DND-41 (cell line): ENCODE results near the gene TRMT61A.

Experiments
- ATAC-seq: fragments of 200-7000 bp; cut with Tn5 transposase; 3 replicates; pipeline ENCODE4 v1.9.1; 2021; ENCODE audit warnings: low read depth; ENCODE audit not compliant: insufficient read depth
- DNase-seq: peaks from one replicate; pipeline ENCODE4 v3.0.0-alpha.2; 2020
- H2AFZ ChIP-seq: 2 replicates; pipeline ENCODE4 v1.6.0; 2012; ENCODE audit warnings: low read depth, low read length
- H3K27ac ChIP-seq: 2 replicates; pipeline ENCODE4 v1.5.1; 2012; ENCODE audit warnings: low read length, inconsistent platforms
- H3K27me3 ChIP-seq: fragments of 200-600 bp; sonication (generic); 2 replicates; pipeline ENCODE4 v1.6.0; 2012; ENCODE audit warnings: low read length, mild to moderate bottlenecking, inconsistent platforms; ENCODE audit not compliant: insufficient read depth, poor library complexity
- H3K36me3 ChIP-seq: 2 replicates; pipeline ENCODE4 v1.5.1; 2012; ENCODE audit warnings: low read length, inconsistent platforms; ENCODE audit not compliant: insufficient read depth
- H3K4me1 ChIP-seq: 2 replicates; pipeline ENCODE4 v1.5.1; 2012; ENCODE audit warnings: mild to moderate bottlenecking, low read length; ENCODE audit not compliant: insufficient read depth
- H3K4me2 ChIP-seq: 2 replicates; pipeline ENCODE4 v1.6.0; 2012; ENCODE audit warnings: mild to moderate bottlenecking, moderate library complexity, low read length, inconsistent platforms; ENCODE audit not compliant: insufficient read depth
- H3K4me3 ChIP-seq, 2 experiments: fragments of 200-600 bp in 1 of 2; shearing (Covaris generic) in 1 of 2; 2 replicates each; pipeline ENCODE4 v1.5.1; 2012 to 2016; ENCODE audit warnings: inconsistent platforms in 2 of 2, low read length in 2 of 2, mild to moderate bottlenecking in 2 of 2, low read depth in 1 of 2, moderate library complexity in 1 of 2
- H3K79me2 ChIP-seq: 2 replicates; pipeline ENCODE4 v1.6.0; 2012; ENCODE audit warnings: low read length, inconsistent platforms; ENCODE audit not compliant: insufficient read depth
- H3K9ac ChIP-seq: 2 replicates; pipeline ENCODE4 v1.6.0; 2012; ENCODE audit warnings: low read depth, mild to moderate bottlenecking, inconsistent platforms, low read length, moderate library complexity
- H3K9me3 ChIP-seq: 2 replicates; pipeline ENCODE4 v1.5.1; 2012; ENCODE audit warnings: low read length, moderate library complexity, mild to moderate bottlenecking, inconsistent platforms; ENCODE audit not compliant: insufficient read depth, severe bottlenecking
- H4K20me1 ChIP-seq: 2 replicates; pipeline ENCODE4 v1.6.0; 2012; ENCODE audit warnings: low read length; ENCODE audit not compliant: insufficient read depth
- EZH2 ChIP-seq: IDR thresholded peaks from 3 replicates; pipeline ENCODE4 v1.6.1; 2012; ENCODE audit warnings: borderline replicate concordance, low read depth, mild to moderate bottlenecking, moderate library complexity, low read length, inconsistent platforms; ENCODE audit not compliant: severe bottlenecking
- TF ChIP-seq, protein P1 (sequence below): IDR thresholded peaks from 2 replicates; pipeline ENCODE4 v1.5.1; 2012; ENCODE audit warnings: borderline replicate concordance, low read length, moderate library complexity, mild to moderate bottlenecking; ENCODE audit not compliant: poor library complexity, severe bottlenecking; ENCODE audit errors: extremely low read depth

The TRMT61A gene

DNA sequence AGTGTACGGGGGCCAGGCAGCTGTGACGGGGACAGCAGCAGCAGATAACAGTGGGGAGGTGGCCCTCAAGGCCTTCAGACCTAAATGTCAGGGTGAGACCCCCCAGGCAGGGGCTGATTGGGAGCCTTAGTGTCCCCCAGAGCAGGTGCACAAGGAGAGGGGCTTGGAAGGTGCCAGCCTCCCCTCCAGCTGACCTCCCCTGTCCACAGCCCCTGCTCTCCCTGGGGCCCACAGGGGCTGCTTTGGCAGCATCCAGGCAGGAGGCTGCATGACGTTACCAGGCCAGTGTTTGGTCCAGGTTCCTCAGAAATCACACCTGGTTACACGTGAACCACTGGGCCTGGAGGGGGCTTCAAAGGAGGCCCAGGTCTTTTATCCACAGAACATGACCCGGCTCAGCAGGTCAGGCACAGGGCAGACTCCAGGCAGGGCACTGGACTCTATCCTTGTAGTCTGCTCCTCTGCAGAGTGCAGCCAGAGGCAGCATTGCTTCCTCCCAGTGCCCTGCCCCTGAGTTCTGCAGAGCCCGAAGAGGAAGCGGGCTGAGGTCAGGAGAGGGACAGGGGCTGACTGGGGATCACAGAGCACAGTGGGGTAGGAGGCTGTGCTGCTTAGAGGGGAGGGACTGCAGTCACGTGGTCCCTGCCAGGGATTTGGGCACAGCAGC, 2.6 kb upstream of the TRMT61A start:
- H4K20me1 ChIP-seq, result peaks cover 18% of the 10 kb centered on the region
- H3K9me3 ChIP-seq, result no peaks in the 10 kb centered on the region
- H3K4me3 ChIP-seq, result no peak overlapping the region
- peaks cover 31% of the 10 kb centered on the region for H3K4me1 ChIP-seq
- H3K27ac ChIP-seq, result no peak overlapping the region
- no peak overlapping the region for H3K9ac ChIP-seq
- no peak overlapping the region for H3K4me2 ChIP-seq
- H2AFZ ChIP-seq, result no peak overlapping the region
- H3K27me3 ChIP-seq, result no peaks in the 10 kb centered on the region
- peaks cover 36% of the 10 kb centered on the region for H3K79me2 ChIP-seq
- DNase-seq (no peak), ATAC-seq (no peak)
- TF ChIP-seq EZH2, result no peak
- TF ChIP-seq, protein P1, sequence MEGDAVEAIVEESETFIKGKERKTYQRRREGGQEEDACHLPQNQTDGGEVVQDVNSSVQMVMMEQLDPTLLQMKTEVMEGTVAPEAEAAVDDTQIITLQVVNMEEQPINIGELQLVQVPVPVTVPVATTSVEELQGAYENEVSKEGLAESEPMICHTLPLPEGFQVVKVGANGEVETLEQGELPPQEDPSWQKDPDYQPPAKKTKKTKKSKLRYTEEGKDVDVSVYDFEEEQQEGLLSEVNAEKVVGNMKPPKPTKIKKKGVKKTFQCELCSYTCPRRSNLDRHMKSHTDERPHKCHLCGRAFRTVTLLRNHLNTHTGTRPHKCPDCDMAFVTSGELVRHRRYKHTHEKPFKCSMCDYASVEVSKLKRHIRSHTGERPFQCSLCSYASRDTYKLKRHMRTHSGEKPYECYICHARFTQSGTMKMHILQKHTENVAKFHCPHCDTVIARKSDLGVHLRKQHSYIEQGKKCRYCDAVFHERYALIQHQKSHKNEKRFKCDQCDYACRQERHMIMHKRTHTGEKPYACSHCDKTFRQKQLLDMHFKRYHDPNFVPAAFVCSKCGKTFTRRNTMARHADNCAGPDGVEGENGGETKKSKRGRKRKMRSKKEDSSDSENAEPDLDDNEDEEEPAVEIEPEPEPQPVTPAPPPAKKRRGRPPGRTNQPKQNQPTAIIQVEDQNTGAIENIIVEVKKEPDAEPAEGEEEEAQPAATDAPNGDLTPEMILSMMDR, result no peak
- H3K36me3 ChIP-seq, result peaks cover 16% of the 10 kb centered on the region

DNA sequence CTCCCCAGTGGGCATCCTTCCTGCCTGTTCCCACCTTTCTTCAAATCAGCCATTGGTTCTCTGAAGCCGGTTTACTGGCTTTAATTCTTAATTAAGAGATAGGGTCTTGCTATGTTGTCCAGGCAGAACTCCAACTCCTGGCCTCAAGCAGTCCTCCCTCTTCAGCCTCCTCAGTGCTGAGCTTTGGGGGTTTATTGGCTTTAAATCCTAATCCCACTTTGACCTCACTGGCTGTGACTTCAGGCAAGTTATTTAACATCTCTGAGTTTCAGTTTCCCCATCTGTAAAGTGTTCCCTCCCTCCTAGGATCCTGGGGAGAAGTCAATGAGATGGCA, 2.1 kb upstream of the TRMT61A start:
- DNase-seq, result no peak
- Histone ChIP-seq H2AFZ (no peak overlapping the region), H3K4me2 (no peak overlapping the region), H3K79me2 (peaks cover 41% of the 10 kb centered on the region), H3K9me3 (no peaks in the 10 kb centered on the region), H3K9ac (no peak overlapping the region), H3K27ac (no peak overlapping the region), H3K36me3 (peaks cover 20% of the 10 kb centered on the region), H3K4me3 (no peak overlapping the region), H4K20me1 (peaks cover 23% of the 10 kb centered on the region), H3K27me3 (no peaks in the 10 kb centered on the region), H3K4me1 (peaks cover 35% of the 10 kb centered on the region)
- no peak for TF ChIP-seq EZH2
- TF ChIP-seq, protein P1, result no peak
- no peak for ATAC-seq

DNA sequence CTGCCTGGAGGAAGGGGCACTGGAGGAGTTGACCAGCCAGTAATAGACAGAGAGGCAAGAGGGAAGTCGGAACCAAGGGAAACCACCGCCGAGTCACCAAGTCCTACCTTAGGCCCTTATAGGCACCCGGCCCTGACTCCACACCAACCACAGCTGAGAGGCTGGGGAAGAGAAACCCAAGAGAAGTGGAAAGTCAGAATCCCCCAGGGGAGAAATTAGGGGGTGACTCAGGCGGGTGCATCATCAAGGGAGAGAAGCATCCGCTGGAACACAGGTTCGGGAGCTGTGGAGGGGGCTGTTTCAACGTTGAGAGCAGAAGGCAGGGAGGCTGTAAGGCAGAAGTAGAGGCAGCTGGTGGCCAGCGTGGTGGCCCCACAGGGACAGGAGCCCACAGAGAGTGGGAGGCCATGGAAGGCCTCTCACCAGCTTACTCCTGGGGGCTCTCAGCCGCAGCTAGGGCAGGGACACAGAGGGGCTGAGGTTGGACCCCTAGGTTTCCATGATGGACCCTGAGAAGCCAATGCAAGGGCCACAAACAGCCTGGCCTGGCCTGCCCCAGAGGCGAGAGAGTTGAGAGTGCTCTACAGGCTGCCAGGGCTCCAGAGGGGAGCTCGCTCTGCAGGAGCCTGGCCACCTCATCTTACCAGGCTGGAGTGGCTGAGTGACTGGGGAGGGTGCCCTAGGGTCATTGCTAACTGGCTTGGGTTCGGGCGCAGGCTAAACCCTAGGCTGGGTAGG, 1.4 kb upstream of the TRMT61A start:
- peaks cover 26% of the 10 kb centered on the region for H3K36me3 ChIP-seq
- no peak for DNase-seq
- H3K4me3 ChIP-seq, result peak overlapping the region in 1 of 2 experiments; percentile 99; a peak in 2 of 4 replicates
- TF ChIP-seq, protein P1, result no peak
- no peak for TF ChIP-seq EZH2
- H3K79me2 ChIP-seq, result peaks cover 48% of the 10 kb centered on the region
- no peaks in the 10 kb centered on the region for H3K27me3 ChIP-seq
- peak overlapping the region; percentile 99 for H3K4me2 ChIP-seq
- peak overlapping the region; percentile 77 for H3K9ac ChIP-seq
- H3K27ac ChIP-seq, result no peak overlapping the region; the same call in 1 of the 2 replicates
- H3K9me3 ChIP-seq, result no peaks in the 10 kb centered on the region
- no peak for ATAC-seq
- peaks cover 35% of the 10 kb centered on the region for H3K4me1 ChIP-seq
- no peak overlapping the region for H2AFZ ChIP-seq
- peaks cover 29% of the 10 kb centered on the region for H4K20me1 ChIP-seq
